Measurements from ENCODE around the gene COL8A1. TPM values are rescaled to one million over a fixed set of nuclear protein-coding genes. Genes with fewer than 3 reads are reported as not detected.

The COL8A1 gene
- total RNA-seq, 1 donor from 2014 or later = 23.1 TPM

- TF ChIP-seq CTCF (IDR thresholded peaks at IDR 0.05) (no peak), POLR2AphosphoS5 (IDR thresholded peaks at IDR 0.05; ENCODE audit: insufficient read depth in 1 of 2, low read depth in 1 of 2) (no peak), POLR2A (IDR thresholded peaks at IDR 0.05) (no peak)
- H3K27ac ChIP-seq = peak overlapping the region; percentile 28
- DNase-seq (ENCODE audit: extremely low spot score in 2 of 2) = peak in 1 of 2 donors; percentile 94
- H3K9me3 ChIP-seq = no peaks in the 10 kb centered on the region
- no peaks in the 10 kb centered on the region for H3K27me3 ChIP-seq
- H3K4me3 ChIP-seq = no peak overlapping the region
- no peaks in the 10 kb centered on the region for H3K4me1 ChIP-seq
- intact Hi-C loops (cut with DNase I) = no loop called here
- H3K36me3 ChIP-seq = no peaks in the 10 kb centered on the region
These were observed 39.6 kb downstream of the COL8A1 start for GRCh38 chr3:99678023-99678422.

GRCh38 chr3:99678896-99679295 is 40.5 kb downstream of the COL8A1 start:
- intact Hi-C loops (cut with DNase I) = no loop called here

GRCh38 chr3:99681512-99681911 is 43.1 kb downstream of the COL8A1 start:
- intact Hi-C loops (cut with DNase I) = no loop called here

More at GRCh38 chr3:99678896-99679295, 40.5 kb downstream of the COL8A1 start:
- no peak for TF ChIP-seq POLR2A (IDR thresholded peaks at IDR 0.05)
- TF ChIP-seq CTCF (IDR thresholded peaks at IDR 0.05) = no peak
- no peak for TF ChIP-seq POLR2AphosphoS5 (IDR thresholded peaks at IDR 0.05; ENCODE audit: insufficient read depth in 1 of 2, low read depth in 1 of 2)
- Histone ChIP-seq H3K4me1 (no peaks in the 10 kb centered on the region), H3K4me3 (no peak overlapping the region), H3K36me3 (no peaks in the 10 kb centered on the region), H3K9me3 (no peaks in the 10 kb centered on the region), H3K27me3 (no peaks in the 10 kb centered on the region), H3K27ac (no peak overlapping the region)
- no peak for DNase-seq (ENCODE audit: extremely low spot score in 2 of 2)

GRCh38 chr3:99681976-99682375 is 43.6 kb downstream of the COL8A1 start:
- intact Hi-C loops (cut with DNase I) = no loop called here
- Histone ChIP-seq H3K36me3 (no peaks in the 10 kb centered on the region), H3K9me3 (no peaks in the 10 kb centered on the region), H3K4me3 (no peak overlapping the region), H3K27me3 (no peaks in the 10 kb centered on the region), H3K27ac (no peak overlapping the region), H3K4me1 (no peaks in the 10 kb centered on the region)
- TF ChIP-seq POLR2AphosphoS5 (IDR thresholded peaks at IDR 0.05; ENCODE audit: insufficient read depth in 1 of 2, low read depth in 1 of 2) (no peak), POLR2A (IDR thresholded peaks at IDR 0.05) (no peak), CTCF (IDR thresholded peaks at IDR 0.05) (no peak)
- no peak for DNase-seq (ENCODE audit: extremely low spot score in 2 of 2)

More at GRCh38 chr3:99681512-99681911, 43.1 kb downstream of the COL8A1 start:
- Histone ChIP-seq H3K4me1 (no peaks in the 10 kb centered on the region), H3K27ac (no peak overlapping the region), H3K4me3 (no peak overlapping the region), H3K27me3 (no peaks in the 10 kb centered on the region), H3K36me3 (no peaks in the 10 kb centered on the region), H3K9me3 (no peaks in the 10 kb centered on the region)
- DNase-seq (ENCODE audit: extremely low spot score in 2 of 2) = no peak
- TF ChIP-seq CTCF (IDR thresholded peaks at IDR 0.05) (no peak), POLR2A (IDR thresholded peaks at IDR 0.05) (no peak), POLR2AphosphoS5 (IDR thresholded peaks at IDR 0.05; ENCODE audit: insufficient read depth in 1 of 2, low read depth in 1 of 2) (no peak)

- H3K9me3 ChIP-seq = no peaks in the 10 kb centered on the region
- no peak overlapping the region for H3K27ac ChIP-seq
- TF ChIP-seq POLR2AphosphoS5 (IDR thresholded peaks at IDR 0.05; ENCODE audit: insufficient read depth in 1 of 2, low read depth in 1 of 2) = no peak
- TF ChIP-seq CTCF (IDR thresholded peaks at IDR 0.05) = no peak
- no peak for TF ChIP-seq POLR2A (IDR thresholded peaks at IDR 0.05)
- intact Hi-C loops (cut with DNase I) = no loop called here
- H3K4me3 ChIP-seq = no peak overlapping the region
- no peaks in the 10 kb centered on the region for H3K36me3 ChIP-seq
- no peak for DNase-seq (ENCODE audit: extremely low spot score in 2 of 2)
- H3K4me1 ChIP-seq = no peaks in the 10 kb centered on the region
- no peaks in the 10 kb centered on the region for H3K27me3 ChIP-seq
These were observed 45.1 kb downstream of the COL8A1 start for GRCh38 chr3:99683465-99683864.

Measured in vagina (tissue), 2 donors.